Activated CD4-positive, alpha-beta T cell treated with anti-CD3 and anti-CD28 coated beads, Interleukin-10, Interleukin-2, amounts not matched to agents 100 ng/mL and 50 ng/mL, durations not matched to agents 16 hours and 8 hours (primary cell): ENCODE data around the gene GRIA1.
"Not testable (repeated sequence)": the region's sequence is repeated elsewhere in the genome, so short reads cannot be mapped to it uniquely, and the experiment has no call there.

Experiments
- DNase-seq: peaks from one replicate; pipeline ENCODE4 v3.0.0-alpha.2; 2020

GRIA1 gene

DNA sequence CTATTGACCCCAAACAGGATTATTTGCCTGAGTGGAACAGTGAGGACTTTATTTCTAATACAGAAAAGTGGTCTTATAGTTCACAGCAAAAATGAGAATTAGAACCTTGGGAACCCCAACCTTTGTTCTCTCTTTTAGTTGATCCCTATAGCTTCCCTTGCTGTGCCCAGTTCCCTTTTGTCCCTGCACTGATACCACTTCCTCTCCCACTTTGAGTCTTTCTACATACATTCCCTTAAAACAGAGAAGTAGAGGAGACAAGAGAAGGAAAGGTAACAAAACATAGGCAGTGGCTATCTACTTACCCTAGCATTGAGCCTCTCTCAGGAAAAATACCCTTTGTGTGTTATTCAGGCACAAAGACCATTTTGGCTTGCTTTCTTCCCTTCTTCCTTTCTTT is 301.8 kb downstream of the GRIA1 start:
- DNase-seq, result no peak

DNA sequence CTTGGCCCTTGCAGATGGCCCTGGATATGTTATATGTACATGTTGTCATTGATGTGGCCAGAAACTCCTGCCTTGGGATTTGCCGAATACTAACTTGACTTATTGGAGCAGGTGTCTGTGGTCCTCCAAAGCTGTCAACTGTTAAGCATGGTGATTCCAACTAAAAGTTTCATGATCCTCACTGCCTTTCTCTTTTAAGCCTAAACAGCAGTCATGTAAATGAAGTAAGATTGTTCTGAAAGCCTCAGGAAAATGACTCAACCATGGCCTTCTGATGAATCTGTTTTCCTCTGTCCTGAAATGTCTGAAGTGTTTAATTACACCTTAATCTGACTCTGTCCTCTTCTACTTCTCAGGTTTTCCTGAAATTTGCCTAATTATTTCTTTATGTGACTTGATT is 303.2 kb downstream of the GRIA1 start:
- no peak for DNase-seq

DNA sequence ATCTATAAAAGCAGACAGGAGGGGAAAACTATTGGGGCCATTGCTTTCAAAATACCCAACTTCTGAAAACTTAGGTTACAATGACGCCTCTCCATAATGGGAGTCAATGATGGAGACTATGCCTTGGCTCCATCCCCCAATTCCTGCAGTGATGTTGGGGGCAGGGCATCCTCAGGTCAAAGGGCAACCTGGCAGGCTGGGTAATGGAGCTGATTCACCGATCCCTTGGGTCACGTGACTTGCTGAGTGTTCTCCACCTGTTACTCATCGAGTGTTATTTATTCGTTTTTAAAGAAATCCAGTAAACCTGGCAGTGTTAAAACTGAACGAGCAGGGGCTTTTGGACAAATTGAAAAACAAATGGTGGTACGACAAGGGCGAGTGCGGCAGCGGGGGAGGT is 303.9 kb downstream of the GRIA1 start:
- no peak for DNase-seq

DNA sequence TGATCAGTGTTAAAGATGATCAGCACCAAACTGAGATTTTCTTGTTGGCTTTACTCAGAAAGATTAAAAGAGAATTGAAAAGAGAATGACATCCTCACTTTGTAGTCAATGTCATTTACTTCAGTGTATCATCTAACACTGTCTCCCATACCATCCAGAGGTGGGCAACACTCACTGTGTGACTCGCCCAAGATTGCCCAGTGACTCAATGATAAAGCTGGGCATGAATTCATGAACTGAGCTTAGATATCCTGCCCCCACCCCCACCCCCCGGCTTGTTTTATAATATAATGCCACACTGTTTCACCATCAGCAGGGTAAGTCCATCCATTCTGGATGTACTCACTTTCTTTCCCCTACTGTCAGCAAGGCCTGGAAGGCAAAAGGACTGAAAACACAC is 306.1 kb downstream of the GRIA1 start:
- no peak for DNase-seq

DNA sequence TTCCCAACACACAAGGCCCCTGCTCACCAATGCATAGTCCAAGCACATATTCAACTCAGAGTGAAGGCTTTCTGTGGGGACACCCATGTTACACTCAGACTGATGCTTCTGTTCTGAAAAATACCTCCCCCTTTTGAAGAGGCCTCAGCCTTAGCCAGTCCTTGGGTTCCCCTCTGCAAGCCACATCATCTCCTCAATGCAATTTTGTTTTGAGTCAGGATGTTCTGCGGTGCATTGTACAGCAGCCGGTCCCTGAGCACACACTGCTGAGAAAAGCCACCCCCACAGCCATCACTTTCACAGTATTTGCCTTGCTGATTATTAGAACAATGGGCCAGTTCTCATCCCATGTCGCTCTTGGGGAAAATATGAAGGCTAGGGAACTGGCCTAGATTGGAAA is 307.0 kb downstream of the GRIA1 start:
- peak; percentile 1 for DNase-seq

DNA sequence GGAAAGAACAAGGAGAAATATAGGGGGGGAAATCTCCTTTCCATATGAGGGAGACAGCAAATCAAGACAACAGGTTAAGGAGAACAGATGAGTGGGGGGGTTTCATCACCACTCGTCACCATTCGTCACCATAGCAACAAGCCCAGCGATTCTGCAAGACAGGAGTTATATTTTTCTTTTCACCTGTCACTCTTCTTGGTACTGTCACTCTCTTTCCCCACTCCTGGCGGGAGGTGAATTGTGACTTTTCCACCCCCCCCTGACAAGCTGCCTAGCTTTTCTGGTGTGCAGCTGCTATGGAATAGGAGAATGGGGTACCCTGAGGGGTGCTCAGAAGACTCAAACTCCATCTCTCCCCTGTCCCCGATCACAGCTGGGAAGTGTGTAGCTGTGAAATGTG is 308.4 kb downstream of the GRIA1 start:
- no peak for DNase-seq

DNA sequence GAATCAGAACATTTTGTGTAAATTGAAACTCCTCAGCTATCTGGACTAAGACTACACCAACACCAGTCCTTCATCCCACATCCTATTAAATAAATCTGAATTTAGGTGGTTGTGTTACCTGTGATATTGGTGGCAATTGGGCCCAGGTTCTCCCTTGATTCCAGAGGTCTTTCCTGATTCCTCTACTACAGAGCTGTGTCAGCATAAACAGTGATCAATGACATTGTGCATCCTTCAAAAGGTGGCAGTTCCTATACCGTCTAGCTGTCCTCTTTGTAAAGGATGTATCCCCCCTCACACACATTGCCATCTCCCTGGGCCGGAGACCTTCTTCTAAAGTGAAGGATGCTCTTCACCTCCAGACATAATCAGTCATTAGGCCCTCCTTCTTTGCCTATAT is 309.0 kb downstream of the GRIA1 start:
- no peak for DNase-seq

DNA sequence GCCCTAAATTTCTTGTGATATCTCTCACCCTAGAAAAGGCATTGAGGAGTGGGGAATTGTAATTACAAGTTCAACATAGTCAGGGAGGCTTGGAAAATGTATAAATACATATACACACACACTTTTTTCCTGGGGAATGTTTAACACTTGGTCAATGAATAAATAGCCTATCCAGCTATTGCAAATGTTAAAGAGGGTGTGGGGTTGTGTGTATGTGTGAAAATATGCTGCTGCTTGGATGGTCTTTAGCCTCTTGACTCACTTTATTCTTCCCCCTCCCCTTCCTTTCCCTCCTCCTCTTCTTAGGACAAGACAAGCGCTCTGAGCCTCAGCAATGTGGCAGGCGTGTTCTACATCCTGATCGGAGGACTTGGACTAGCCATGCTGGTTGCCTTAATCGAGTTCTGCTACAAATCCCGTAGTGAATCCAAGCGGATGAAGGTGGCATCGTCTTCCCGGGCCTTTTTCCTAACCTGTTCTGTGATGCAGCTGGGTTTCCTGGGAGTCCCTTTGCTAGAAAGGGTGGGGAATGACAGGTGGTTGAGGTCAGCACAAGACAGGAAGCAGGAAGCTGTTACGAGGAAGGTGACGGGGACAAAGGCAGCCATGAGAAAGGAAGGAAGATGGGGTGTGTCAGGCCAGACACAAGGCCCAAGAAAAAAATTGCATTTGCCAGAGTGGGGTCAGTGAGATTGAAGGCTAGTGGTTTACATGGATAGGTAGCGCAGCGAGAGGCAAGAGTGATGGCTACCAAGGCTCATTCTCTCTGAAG is 311.8 kb downstream of the GRIA1 start:
- DNase-seq, result no peak

DNA sequence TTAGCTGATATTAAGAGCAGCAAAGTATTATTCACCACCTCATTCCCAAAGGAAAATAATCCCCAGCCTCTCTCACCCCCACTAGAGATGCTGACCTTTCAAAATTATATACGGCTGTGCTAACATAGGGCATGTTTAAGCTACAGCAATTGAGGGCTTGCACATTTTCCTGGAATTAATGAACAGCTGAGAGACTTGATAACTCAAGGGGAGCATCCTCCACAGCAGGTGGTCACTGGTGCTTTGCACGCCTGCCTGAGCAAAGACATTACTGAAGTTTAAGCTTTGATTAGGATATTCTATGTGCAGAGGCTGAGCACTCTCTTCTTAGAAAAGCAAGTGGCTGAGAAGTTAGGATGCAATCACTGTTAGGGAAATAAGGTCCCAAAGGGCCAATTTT is 317.3 kb downstream of the GRIA1 start:
- DNase-seq, result no peak

DNA sequence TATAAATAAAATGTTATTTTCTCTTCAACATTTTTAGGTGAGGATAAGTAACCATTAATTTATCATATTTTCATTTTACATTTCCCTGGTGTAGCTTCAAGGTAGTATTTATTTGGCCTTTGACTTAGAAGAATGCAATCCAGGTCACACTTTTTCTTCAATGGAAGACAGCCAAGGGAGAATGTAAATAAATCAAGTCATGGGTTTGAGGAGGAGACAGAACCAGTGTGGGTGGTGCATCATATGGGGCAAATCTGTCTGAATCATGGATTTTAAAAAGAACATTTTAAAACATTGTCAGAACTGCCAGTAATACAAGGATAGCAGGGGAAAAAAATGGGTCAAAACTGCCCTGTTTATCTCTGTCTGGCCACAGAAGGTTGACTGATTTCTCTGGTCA is 318.7 kb downstream of the GRIA1 start:
- no peak for DNase-seq

DNA sequence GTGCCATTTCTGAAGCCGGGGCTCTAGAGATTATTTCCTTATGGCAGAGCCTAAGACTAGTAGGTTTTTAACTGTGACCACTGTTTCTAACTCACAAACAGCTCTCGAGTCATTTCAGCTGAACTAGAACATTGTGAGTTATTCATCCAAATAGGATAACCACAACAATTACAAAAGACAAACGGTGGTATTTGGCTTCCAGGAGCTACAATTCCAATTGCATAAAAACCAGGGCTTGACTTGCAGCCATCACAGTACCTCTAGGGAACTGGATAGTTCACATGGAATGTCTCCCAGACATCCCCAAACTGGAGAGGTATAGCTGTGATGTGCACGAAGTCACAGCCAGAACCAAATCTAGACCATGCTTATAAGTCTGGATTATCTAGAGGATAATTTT is 323.4 kb downstream of the GRIA1 start:
- no peak for DNase-seq

DNA sequence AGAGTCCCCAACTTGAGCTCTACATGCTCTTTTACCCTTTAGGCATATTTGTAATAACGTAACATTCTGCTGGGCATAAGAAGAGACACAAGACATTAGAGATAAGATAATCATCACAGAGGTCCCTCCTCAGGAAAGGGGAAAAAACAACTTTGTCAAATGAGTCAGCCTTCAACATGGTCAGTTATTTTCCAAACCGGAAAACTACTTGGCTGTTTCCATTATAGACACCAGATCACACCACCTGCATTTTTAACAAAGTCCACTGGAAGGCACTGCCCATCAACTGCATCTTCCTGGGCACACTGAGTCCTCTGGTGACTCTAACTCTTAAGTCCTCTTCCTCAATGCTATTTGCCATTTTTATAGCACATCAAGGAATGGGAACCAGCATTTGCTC is 326.4 kb downstream of the GRIA1 start:
- no peak for DNase-seq

DNA sequence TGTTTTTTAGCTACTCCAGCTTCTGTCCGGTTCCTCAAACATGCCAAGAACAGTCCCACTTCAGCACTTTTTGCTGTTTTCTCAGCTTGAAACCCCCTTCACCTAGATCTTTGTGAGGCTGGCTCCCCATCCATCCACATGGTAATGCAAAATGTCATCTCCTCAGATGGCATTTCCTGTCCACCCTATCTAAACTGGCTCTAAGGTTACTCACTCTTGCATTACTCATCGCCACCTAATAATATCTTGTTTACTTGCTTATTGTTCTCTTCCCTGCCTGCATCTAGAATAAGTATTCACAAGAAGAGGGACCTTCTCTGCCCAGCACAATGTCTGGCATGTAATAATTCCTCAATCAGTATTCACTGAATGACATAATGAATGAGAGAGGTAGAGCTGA is 328.2 kb downstream of the GRIA1 start:
- no peak for DNase-seq

DNA sequence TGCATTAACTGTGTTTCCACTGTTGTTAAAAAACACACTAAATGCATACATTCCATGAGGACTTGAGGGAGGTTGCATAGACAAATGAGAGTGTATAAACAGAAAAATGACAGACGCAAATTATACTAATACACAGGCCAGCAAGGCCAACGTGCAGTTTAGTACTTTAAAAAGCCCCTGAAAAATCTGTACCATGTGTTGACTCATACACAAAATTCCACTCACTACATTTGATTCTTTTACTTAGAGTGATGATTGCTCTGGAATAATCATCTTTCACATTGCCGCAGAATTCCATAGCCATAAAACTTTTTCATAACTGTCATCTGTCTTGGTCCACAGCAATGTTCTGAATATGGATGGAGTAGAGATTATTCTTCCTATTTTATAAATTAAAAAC is 332.6 kb downstream of the GRIA1 start:
- DNase-seq, result no peak

DNA sequence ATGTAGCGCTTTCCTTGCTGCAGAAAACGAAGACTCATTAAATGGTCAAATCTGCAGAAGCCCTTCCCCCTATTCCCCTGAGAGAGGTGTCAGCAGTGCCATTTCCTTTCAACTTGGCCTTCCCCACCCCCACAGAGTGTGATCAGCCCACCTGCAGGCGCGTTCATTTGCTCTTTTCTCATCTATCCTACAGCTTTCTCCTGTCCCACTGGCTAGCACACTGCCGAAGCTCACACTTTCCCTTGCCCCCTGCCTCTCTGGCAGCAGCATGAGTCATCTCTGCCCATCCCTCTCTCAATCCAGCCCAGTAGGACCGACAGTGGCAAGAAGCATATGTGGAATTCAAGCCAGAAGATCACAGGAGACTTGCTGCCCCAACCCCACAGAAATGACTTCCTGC is 334.4 kb downstream of the GRIA1 start:
- no peak for DNase-seq

DNA sequence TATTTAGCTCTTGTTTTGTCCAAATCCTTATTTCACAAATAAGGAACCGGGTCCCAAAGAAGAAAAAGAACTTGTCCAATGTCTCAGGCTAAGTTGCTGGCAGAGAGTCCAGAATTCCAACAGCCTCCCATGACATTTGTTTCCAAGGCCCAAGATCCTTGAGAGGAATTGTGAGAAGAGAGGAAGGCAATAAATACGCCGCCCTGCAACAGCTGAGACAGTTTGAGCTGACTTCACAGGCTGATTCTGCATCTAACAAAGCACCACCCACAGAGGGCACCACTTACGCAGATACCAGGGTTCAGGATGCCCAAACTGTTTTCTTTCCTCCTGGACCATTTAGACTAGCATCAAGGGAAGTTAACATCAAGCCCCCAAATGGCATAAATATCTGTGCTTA is 336.9 kb downstream of the GRIA1 start:
- no peak for DNase-seq

DNA sequence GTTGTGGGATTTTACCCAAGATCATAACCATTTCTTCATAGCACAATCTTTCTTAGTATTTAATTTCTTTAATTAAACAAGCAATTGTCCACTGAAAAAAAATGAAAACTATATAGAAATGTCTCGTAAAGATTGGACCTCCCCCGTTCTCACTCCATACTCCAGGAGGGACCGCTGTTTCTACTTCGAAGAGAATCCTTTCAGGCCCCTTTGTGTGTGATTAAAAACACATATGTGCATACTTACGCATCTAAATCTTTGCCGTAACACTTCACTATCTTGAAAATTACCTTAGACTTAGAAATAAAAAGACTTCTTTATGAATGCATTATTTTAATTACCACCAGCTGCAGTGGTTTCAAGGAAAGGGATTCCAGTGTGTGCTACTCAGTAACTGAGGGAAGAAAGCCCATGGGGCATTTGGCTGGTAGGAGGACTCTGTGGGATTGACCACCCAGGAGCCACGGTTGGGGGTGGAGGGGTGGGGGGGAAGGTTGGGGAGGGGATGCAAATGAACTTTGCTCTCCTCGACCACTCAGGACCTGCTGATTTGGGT is 339.1 kb downstream of the GRIA1 start:
- DNase-seq, result no peak

DNA sequence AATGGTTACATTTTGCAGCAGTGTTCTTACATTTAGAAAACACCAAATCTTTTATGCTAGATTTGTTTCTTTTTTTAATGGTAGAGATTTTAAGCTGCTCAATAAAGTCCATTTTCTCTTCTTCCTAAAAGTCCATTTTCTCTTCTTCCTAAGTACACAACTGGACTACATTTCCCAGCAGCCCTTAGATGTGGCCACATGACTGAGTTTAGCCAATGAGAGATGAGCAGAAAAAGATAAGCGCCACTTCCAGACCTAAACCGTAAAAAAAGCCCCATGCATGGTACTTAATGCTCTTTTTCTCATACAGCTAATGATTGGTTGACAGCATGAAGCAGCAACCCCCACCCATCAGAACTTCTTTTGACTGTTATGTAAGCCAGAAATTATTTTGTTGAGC is 341.5 kb downstream of the GRIA1 start:
- peak; percentile 6 for DNase-seq

DNA sequence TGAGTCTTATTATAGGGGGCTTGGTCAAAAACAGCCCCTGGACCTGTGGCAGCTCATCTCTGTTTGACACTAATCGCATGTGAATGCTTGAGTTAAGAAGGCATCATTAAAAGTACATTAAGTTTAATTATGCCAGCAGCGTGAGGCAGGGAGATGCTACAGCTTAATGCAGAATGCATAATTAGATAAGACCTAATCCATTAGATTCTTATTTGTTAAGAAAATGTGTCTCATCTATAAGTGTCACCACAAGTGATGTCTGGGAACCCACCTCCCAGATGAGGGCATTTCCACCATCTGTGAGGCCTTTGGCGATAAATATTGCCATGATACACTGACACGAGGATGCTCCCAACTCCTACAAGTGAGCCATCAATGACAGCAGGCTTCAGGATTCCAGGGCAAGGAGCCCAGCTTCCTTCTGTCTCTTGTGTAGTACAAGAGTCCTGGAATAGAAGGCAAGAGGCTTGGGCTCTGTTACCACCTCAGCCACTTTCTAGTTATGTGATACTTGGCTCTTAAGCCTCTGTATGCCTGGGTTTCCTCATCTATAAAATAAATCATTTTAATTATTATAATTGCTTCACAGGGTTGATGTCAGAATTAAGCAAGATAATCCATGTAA is 345.5 kb downstream of the GRIA1 start:
- no peak for DNase-seq

DNA sequence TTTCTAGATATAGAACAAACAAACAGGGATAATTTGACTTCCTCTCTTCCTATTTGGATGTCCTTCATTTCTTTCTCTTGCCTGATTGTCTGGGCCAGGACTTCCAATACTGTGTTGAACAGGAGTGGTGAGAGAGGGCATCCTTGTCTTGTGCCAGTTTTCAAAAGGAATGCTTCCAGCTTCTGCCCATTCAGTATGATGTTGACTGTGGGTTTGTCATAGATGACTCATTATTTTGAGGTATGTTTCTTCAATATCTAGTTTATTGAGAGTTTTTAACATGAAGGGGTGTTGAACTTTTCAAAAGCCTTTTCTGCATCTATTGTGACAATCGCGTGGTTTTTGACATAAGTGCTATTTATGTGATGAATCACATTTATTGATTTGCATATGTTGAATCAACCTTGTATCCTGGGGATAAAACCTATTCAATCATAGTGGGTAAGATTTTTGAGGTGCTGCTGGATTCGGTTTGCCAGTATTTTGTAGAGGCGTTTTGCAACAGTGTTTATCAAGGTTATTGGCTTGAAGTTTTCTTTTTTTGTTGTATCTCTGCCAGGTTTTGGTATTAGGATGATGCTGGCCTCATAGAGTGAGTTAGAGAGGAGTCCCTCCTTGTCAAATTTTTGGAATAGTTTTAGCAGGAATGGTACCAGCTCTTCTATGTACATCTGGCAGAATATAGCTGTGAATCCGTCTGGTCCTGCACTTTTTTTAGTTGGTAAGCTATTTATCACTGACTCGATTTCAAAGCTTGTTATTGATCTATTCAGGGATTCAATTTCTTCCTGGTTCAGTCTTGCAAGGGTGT is 359.0 kb downstream of the GRIA1 start:
- DNase-seq, result not testable (repeated sequence)

DNA sequence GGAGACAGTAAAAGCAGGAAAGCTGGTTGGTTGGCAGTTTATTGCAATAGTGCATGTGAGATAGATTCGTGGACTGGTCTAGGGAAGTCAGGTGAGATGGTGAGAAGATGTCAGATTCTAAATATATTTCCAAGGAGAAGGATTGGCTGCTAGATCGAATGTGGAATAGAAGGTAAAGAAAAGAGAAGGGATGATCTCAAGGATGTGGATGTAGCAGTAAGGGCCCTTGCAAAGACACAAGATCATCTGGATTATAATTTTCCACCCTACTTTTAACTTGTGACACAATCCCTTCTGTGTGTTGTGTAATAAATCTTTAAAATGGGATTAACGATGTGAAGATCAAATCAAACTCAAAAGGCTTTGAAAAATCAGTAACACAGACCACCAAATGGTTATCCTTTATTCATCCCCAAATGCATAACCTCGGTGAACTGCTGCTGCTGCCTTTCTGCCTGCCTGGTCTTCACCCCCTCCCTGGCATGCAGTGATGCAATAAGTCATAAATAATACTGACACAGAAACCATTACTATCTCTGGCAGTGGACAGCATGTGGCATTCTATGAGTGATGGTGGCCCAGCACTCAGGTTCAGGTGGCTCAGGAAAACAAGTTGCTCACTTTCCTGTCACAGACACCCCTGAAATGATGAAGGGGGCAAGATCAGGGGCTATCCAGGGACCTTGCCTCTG is 369.9 kb downstream of the GRIA1 start:
- DNase-seq, result no peak

DNA sequence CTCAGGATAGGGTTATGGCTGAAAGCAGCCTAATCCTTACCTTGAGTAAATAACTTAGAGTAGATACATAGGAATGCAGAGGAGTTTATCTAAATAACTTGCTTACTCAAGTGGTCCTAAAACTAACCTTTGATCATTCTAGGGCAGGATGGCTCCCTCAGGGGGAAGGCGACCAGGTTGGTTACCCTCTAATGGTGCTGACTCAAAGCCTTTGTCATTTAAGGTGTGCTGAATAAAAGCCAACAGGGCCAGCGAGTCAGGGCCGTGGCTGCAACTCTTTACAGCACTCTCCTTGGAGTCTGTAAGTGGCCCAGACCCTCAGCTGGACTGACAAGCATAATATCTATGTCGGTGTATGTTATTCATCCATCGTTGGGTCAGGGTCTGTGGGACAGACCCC is 372.4 kb downstream of the GRIA1 start:
- not testable (repeated sequence) for DNase-seq
